Measurements from ENCODE around the gene SPIN2B.
"Not testable (repeated sequence)": the region's sequence is repeated elsewhere in the genome, so short reads cannot be mapped to it uniquely, and the experiment has no call there.

Gene SPIN2B

DNA sequence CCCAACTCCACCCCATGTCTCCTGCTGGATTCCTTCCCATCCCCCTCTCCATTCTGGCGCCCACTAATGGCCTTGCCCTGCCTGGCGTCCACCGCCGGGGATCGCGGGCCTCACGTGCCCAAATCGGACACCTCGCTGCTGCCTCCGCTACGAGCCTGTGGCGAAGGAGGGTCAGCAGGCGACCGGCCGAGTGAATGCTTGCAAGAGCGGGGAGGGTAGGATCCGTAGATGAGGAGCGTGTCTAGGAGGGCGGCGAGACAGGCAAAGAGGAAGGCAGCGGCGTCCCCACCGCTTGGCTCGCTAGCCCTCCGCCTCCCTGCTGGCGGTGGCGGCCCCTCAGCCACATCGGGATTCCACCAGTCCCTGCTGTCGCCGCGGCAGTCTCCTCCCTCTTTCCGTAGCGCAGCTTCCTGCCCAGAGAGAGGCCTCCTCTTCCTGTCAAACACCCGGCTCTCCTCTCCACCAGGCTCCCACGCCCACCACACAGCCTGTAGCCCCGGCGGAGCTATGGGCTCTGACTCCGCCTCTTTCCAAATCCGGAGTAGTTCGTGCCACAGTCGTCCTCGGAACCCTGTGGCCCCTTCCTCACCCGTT lies at the start of gene SPIN2B:
TSS of gene SPIN2B (minus strand) at position 387 of the 594 bp plus-strand sequence.
- DNase-seq: peak; percentile 89

GRCh38 chrX:57156397-57157049 lies 35.2 kb upstream of the SPIN2B start:
- DNase-seq: no peak

DNA sequence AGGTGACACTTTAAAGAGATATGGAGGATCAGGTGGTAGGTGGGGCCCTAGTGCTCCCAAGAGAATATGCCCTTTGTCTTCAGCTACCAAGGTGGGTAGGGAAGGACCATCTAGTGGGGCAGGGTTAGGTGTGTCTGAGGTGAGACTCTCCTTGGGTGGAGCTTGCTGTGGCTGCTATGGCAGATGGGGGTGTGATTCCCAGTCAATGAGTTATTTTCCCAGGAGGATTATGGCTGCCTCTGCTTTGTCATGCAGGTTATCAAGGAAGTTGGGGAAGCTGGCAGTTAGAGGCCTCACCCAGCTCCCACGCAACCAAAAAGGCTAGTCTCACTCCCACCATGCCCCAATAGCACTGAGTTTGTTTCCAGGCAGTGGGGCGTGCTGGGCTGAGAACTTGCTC lies 33.8 kb upstream of the SPIN2B start:
- no peak for DNase-seq

DNA sequence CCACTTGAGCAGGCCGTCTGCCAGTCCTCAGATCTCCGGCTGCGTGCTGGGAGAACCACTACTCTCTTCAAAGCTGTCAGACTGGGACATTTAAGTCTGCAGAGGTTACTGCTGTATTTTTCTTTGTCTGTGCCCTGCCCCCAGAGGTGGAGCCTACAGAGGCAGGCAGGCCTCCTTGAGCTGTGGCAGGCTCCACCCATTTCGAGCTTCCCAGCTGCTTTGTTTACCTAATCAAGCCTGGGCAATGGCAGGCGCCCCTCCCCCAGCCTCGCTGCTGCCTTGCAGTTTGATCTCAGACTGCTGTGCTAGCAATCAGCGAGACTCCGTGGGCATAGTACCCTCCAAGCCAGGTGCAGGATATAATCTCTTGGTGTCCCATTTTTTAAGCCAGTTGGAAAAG lies 30.9 kb upstream of the SPIN2B start:
- not testable (repeated sequence) for DNase-seq

- no peak for DNase-seq
Measured at GRCh38 chrX:57138674-57139073, 17.3 kb upstream of the SPIN2B start.

DNA sequence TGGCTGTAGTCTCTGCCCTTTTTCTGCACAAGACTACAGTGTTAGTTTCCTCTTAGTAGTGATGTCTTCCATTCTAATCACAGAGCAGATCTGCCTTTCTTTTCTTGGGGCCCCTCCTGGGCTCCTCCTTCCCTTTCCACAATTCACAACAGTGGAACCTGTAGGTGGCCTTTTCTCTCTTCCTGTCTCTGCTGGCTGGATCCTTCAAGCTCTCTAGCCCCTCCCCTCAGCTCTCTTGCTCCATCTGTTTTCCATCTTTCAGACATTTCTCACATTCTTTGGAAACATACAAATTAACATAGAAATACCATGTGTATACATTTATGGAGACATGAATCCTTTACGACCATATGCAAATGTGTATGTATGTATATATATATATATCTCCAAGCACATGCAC lies 16.2 kb upstream of the SPIN2B start:
- peak; percentile 34 for DNase-seq

GRCh38 chrX:57137073-57137472 lies 15.7 kb upstream of the SPIN2B start, which contains the start of gene SPIN2A:
Gene SPIN2A (minus strand): TSS chrX:57137397. CDS start chrX:57136597, 800 bp downstream.
- DNase-seq: peak; percentile 46

- not testable (repeated sequence) for DNase-seq
Measured at GRCh38 chrX:57136589-57136988, 15.2 kb upstream of the SPIN2B start.

DNA sequence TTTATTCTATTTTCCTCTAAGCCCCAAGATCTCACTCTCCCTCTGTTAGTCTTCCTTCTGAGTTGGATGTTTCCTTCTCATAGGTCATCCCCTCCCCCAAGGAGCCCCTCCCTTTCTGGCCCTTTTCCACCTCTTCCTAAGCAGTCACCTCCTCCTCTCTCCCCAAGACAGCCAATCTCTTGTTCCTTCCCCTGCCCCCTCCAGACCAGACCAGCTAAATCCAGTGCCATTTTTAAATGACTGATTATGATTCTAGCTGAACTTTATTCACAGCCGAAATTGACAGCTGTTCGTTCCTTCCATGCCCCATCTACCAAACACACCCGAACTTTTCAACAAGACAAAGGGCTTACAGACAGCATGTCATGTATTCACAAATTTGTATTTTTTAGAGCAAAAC lies 13.9 kb upstream of the SPIN2B start:
- DNase-seq: no peak

GRCh38 chrX:57134702-57135101 lies 13.4 kb upstream of the SPIN2B start:
- no peak for DNase-seq

DNA sequence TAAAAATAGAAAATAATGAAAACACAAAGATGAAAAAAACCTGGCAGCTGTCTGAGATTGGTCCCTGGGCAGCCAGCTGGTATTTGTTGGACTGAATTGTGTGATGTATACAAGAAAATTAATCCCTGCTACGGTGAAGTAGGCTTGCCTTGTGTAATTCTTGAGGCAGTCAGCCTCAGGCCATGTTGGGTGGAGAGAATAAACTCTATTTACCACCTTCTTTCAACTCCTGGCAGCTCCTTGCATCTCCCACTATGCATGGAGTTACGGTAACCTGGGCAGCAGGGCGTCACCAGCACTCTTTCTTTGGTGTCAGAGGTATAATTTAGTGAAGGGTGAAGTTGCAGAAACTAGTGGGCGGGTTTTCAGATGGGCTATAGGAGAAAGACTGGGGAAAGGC lies 12.4 kb upstream of the SPIN2B start:
- no peak for DNase-seq

GRCh38 chrX:57133284-57133683 lies 11.9 kb upstream of the SPIN2B start:
- DNase-seq: not testable (repeated sequence)

DNA sequence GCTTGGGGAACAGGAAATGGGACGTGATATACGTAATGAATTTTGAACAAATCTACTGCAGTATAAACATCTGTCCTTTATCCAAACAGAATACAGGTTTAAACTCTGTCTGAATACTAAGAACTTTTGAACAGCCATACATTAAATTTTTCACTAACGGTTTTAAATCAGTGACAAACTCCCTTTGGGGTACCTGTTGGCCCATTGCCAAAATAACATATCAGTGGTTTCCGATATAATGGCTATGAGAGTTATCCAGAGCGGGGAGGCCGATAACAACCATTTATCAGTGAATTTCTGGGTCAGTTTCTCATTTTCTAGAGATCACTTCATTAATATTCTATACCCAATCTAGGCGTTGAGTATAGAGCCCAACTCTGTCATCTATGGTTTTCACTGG lies 10.7 kb upstream of the SPIN2B start:
- DNase-seq: no peak

- no peak for DNase-seq
Measured at GRCh38 chrX:57121816-57122215, 468 bp upstream of the SPIN2B start.

- DNase-seq: peak; percentile 29
Measured at GRCh38 chrX:57120619-57121161, 658 bp downstream of the SPIN2B start.

DNA sequence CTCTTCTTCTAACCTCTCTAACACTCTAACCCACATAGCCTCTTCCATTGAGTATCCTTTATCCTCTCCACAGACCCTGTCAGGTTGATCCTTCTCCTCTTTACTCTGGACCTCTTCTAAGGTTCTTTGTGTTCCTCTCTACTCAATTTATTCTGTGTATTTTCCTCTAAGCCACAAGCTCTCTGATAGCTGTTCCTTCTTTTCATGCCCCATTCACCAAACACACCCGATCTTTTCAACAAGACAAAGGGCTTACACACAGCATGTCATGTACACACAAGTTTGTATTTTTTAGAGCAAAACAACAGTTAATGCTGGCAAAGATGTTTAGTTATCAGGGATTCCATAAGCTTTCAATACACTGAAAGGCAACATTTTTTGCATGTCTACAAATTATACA lies 1.9 kb downstream of the SPIN2B start:
- no peak for DNase-seq

- not testable (repeated sequence) for DNase-seq
Measured at GRCh38 chrX:57117566-57117965, 3.8 kb downstream of the SPIN2B start.

DNA sequence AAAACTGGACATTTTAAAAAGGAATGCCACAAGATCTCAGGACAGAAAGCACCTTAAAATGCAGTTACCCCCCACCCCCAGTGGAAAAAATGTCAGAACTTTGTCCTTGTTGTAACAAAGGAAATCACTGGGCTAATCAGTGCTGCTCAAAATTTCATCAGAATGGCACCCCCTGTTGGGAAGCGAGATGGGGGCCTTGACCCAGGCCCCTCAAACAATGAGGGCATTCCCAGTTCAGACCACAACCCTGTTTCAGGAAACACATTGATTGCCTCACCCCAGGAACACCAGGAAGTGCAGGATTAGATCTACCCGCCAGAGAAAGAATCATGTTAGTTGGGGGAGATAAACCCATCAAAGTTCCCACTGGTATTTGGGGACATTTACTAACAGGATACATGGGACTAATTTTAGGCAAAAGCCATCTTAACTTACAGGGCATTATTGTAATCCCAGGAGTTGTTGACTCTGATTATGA lies 16.4 kb downstream of the SPIN2B start:
- DNase-seq: no peak

DNA sequence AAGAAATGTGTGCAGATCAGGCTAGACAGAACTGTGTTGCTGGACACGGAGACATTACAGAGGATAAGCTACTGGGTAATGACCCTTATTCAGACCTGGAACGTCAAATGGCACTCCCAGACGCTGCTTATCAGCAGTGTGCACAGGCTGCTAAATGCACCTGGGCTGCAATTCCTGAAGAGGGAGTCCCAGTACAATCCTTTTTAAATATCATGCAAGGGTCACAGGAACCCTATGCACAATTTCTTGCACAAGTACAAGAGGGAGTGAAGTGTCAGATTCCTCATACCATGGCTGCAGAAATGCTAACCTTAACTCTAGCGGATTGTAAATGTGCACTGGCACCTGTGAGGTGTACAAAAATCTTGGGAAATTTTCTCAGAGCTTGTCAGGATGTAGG lies 16.9 kb downstream of the SPIN2B start:
- no peak for DNase-seq

DNA sequence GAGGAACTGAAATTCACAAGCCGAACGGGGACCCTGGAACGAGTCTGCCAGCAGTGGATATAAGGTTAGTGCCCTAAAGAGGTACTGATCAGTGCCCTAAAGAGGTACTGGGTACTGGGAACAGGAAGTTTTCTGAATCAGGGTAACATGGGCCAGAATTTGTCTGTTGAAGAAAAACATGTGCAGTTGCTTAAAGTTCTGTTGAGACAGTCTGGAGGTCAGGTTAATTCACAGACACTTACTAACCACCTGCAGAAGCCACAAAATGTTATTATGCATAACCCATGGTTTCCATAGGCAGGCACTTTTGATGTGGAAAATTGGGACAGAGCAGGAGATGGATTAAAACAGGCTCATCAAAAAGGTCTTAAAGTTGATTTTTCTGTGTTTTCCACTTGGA lies 17.9 kb downstream of the SPIN2B start:
- DNase-seq: no peak

DNA sequence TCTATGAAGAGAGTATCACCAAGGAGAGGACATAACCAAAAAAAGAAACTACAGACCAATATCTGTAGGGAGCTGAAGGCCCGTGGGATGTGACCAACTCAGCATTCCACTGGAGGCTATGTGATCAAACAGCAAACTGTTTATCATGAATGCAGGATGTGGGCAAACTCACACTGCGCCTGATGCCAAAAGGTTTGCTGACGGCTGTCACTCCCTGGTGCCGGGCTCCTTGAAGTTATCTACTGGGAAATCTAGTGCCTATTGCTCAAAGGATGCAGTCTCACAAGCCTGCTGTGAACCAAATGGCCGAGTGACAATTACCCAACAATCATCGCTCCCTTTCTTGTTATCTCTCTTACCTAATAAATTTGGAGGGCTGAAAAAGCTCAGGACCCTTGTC lies 18.4 kb downstream of the SPIN2B start:
- DNase-seq: not testable (repeated sequence)

- DNase-seq: no peak
Measured at GRCh38 chrX:57083143-57083542, 38.2 kb downstream of the SPIN2B start.

DNA sequence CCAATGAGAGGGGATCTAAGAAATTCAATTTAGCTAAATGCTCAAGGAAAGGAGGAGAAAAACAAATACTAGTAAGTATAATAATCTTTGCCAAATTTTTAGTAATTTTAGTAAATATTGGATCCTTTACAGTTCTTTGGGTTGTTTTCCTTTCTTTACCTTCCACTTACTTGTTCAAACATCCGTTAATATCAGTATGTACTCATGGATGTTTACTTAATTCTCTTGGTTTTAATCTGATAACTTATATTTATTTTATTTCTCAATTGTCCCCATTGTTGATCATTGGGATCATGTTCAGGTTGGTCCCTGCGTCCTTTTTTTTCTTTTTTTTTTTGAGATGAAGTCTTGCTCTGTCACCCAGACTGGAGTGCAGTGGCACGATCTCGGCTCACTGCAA lies 46.9 kb downstream of the SPIN2B start:
- DNase-seq: no peak

All from left hindlimb (tissue), 1 donor.